ENCODE results near the gene LRRC15.

DNA sequence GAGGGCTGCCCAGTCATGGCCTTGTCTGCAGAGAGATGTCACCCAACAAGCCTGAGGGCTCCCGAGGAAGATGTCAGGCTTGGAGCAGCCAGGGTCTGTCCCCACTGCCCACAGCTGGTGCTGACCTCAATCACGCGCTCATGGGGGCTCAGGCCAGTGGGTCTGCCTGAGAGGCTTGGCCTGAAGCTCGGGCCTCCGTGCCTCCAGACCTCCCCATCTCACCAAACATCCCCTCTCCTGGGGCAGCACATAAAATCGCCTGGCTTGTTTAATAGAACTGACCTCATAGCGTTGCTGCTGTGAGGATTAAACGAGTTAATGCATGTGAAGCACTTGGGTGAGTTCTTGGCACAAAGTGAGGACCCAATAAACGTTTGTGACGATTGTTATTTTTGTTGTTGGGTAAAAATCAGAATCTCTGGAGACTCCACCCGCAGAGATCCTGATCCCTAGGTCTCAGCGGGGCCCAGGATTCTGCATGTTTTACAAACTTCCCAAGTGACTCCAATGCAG is 3.5 kb downstream of the LRRC15 start:
- TF ChIP-seq, protein P1, sequence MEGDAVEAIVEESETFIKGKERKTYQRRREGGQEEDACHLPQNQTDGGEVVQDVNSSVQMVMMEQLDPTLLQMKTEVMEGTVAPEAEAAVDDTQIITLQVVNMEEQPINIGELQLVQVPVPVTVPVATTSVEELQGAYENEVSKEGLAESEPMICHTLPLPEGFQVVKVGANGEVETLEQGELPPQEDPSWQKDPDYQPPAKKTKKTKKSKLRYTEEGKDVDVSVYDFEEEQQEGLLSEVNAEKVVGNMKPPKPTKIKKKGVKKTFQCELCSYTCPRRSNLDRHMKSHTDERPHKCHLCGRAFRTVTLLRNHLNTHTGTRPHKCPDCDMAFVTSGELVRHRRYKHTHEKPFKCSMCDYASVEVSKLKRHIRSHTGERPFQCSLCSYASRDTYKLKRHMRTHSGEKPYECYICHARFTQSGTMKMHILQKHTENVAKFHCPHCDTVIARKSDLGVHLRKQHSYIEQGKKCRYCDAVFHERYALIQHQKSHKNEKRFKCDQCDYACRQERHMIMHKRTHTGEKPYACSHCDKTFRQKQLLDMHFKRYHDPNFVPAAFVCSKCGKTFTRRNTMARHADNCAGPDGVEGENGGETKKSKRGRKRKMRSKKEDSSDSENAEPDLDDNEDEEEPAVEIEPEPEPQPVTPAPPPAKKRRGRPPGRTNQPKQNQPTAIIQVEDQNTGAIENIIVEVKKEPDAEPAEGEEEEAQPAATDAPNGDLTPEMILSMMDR (IDR thresholded peaks at IDR 0.05) = no peak
- no peak for TF ChIP-seq FOXP1 (CRISPR knock-in tag; IDR thresholded peaks at IDR 0.05; ENCODE audit: borderline replicate concordance)

All from WTC11 (cell line).